ENCODE results near the gene PDSS2.

Gene PDSS2

GRCh38 chr6:107114926-107115694 lies 344.3 kb downstream of the PDSS2 start, which contains the start of gene BEND3:
Gene BEND3, minus strand, starts transcription at chr6:107115515. Its CDS starts 16,230 bp downstream, at chr6:107099285.
- peak; percentile 24 for DNase-seq

DNA sequence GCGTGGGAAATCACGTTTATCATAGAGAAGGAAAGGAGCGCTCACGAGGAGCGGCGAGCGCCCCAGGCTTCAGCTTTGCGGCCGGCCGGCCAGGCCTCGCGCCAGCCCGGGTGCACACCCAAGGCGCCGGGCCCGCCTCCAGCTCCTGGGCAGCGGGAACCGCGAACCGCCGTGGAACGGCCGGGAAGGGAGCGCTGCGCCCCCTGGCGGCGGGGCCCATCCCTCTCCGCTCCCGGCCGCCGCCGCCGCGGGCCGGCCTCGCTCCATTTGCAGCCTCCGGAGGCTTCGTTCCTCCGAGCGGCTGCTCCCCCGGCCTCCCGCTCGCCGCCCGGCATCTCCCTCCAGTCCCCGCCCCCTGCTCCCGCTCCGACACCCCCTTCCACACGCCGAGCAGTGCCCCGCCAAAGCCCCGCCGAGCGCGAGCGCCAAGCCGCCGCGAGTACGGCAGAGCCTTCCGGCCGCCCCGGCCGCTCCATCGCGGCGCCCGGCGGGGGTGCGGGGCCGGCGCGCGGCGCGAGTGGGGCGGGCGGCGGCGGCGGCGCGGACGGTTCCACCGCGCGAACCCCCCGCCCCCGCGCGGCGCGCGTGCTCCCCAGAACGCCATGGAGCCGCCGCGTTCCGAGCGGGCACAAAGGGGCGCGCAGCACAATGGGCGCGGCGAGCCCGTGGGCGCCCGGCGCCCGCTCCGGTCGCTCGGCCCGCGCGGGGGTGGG lies 345.0 kb downstream of the PDSS2 start:
- peak; percentile 89 for DNase-seq

- no peak for DNase-seq
These were observed 349.2 kb downstream of the PDSS2 start for GRCh38 chr6:107110200-107110599.

GRCh38 chr6:107108201-107108890 lies 351.0 kb downstream of the PDSS2 start:
- DNase-seq, result no peak

- DNase-seq, result no peak
These were observed 351.6 kb downstream of the PDSS2 start for GRCh38 chr6:107107791-107108190.

GRCh38 chr6:107106165-107106564 lies 353.2 kb downstream of the PDSS2 start:
- no peak for DNase-seq

DNA sequence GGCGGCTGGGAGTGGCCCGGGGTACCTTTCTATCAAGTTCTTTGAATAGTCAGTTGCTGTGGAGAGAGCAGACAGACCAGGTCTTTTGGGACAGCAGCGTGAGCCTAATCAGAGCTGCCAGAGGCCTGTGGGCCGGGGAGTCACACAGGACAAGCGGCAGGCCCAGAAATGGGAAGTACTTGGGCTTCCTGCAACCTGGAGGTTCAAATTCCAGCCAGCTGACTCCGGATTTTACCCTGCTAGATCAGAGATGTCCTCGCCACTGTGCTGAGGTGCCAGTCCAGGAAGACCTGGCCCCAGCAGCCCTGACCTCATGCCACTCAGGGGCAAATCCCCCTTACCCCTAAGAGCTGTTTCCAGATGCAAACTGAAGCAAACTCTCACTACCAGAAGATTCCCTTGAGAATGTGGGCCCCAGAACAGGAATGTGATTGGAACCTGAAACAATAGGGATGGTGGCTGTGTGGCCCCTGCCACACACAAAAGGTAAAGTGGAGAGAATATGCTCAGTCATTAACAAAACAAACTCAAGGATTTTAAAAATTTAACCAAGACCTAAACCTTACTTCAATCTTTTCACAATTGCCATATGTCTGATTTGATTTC lies 353.8 kb downstream of the PDSS2 start:
- DNase-seq, result no peak

- no peak for DNase-seq
These were observed 356.3 kb downstream of the PDSS2 start for GRCh38 chr6:107103082-107103481.
